GM19463 (cell line): Measurements from ENCODE around the gene ACSF3.
"Not testable (repeated sequence)": the region's sequence is repeated elsewhere in the genome, so short reads cannot be mapped to it uniquely, and the experiment has no call there.

Experiments
- ATAC-seq: cut with Tn5 transposase; IDR thresholded peaks from one replicate; pipeline ENCODE4 v1.9.1; 2021; ENCODE audit warnings: mild to moderate bottlenecking, moderate library complexity; ENCODE audit not compliant: unreplicated experiment

Gene ACSF3

GRCh38 chr16:89055894-89056555, 37.6 kb upstream of the ACSF3 start:
- no peak for ATAC-seq

- ATAC-seq: no peak
Measured at GRCh38 chr16:89056592-89056991, 37.1 kb upstream of the ACSF3 start.

GRCh38 chr16:89057738-89058137, 35.9 kb upstream of the ACSF3 start:
- ATAC-seq: no peak

- ATAC-seq: no peak
Measured at GRCh38 chr16:89058812-89059211, 34.8 kb upstream of the ACSF3 start.

- ATAC-seq: no peak
Measured at GRCh38 chr16:89060207-89060794, 33.4 kb upstream of the ACSF3 start.

GRCh38 chr16:89061086-89061485, 32.6 kb upstream of the ACSF3 start:
- no peak for ATAC-seq

- no peak for ATAC-seq
Measured at GRCh38 chr16:89061590-89062380, 31.9 kb upstream of the ACSF3 start.

GRCh38 chr16:89062389-89063345, 31.0 kb upstream of the ACSF3 start:
- ATAC-seq: no peak

- no peak for ATAC-seq
Measured at GRCh38 chr16:89063768-89064320, 29.8 kb upstream of the ACSF3 start.

GRCh38 chr16:89064606-89065457, 28.8 kb upstream of the ACSF3 start:
- no peak for ATAC-seq

GRCh38 chr16:89065458-89065822, 28.2 kb upstream of the ACSF3 start:
- ATAC-seq: no peak

- no peak for ATAC-seq
Measured at GRCh38 chr16:89066721-89067120, 26.9 kb upstream of the ACSF3 start.

GRCh38 chr16:89067677-89068443, 25.8 kb upstream of the ACSF3 start:
- ATAC-seq: no peak

- not testable (repeated sequence) for ATAC-seq
Measured at GRCh38 chr16:89068814-89069616, 24.6 kb upstream of the ACSF3 start.

GRCh38 chr16:89069920-89070319, 23.7 kb upstream of the ACSF3 start:
- ATAC-seq: no peak

GRCh38 chr16:89070590-89070989, 23.1 kb upstream of the ACSF3 start:
- no peak for ATAC-seq

- no peak for ATAC-seq
Measured at GRCh38 chr16:89071686-89072547, 21.7 kb upstream of the ACSF3 start.
